ENCODE results near the gene KRTDAP. TPM values are rescaled to one million over a fixed set of nuclear protein-coding genes. Genes with fewer than 3 reads are reported as not detected.

Gene KRTDAP
- total RNA-seq, 3 donors from 2014 or later = not detected

GRCh38 chr19:35507561-35507960 is 17.3 kb upstream of the KRTDAP start:
- peaks cover 14% of the 10 kb centered on the region for H3K4me1 Mint-ChIP-seq (ENCODE audit: low read depth)
- ATAC-seq (no peak), DNase-seq (no peak)
- no peaks in the 10 kb centered on the region for H3K36me3 Mint-ChIP-seq (ENCODE audit: insufficient read depth)
- no peak overlapping the region for H3K4me3 Mint-ChIP-seq
- H3K9me3 Mint-ChIP-seq = no peaks in the 10 kb centered on the region
- peaks cover 39% of the 10 kb centered on the region for H3K27me3 Mint-ChIP-seq (ENCODE audit: low read depth)

- Mint-ChIP-seq H3K27me3 (ENCODE audit: low read depth) (peaks cover 36% of the 10 kb centered on the region), H3K4me3 (no peak overlapping the region), H3K4me1 (ENCODE audit: low read depth) (peaks cover 14% of the 10 kb centered on the region), H3K36me3 (ENCODE audit: insufficient read depth) (no peaks in the 10 kb centered on the region), H3K9me3 (no peaks in the 10 kb centered on the region)
- ATAC-seq (no peak), DNase-seq (no peak)
These were observed 15.7 kb upstream of the KRTDAP start for GRCh38 chr19:35506011-35506410.

- Mint-ChIP-seq H3K27me3 (ENCODE audit: low read depth) (peaks cover 22% of the 10 kb centered on the region), H3K36me3 (ENCODE audit: insufficient read depth) (no peaks in the 10 kb centered on the region), H3K4me3 (no peak overlapping the region), H3K9me3 (no peaks in the 10 kb centered on the region), H3K4me1 (ENCODE audit: low read depth) (no peaks in the 10 kb centered on the region)
- no peak for DNase-seq
- ATAC-seq = no peak
These were observed 12.5 kb upstream of the KRTDAP start for GRCh38 chr19:35502751-35503150.

- Mint-ChIP-seq H3K4me3 (no peak overlapping the region), H3K27me3 (ENCODE audit: low read depth) (peaks cover 22% of the 10 kb centered on the region), H3K36me3 (ENCODE audit: insufficient read depth) (no peaks in the 10 kb centered on the region), H3K4me1 (ENCODE audit: low read depth) (no peaks in the 10 kb centered on the region), H3K9me3 (no peaks in the 10 kb centered on the region)
- no peak for DNase-seq
- no peak for ATAC-seq
These were observed 11.4 kb upstream of the KRTDAP start for GRCh38 chr19:35501684-35502083.

GRCh38 chr19:35500611-35501010 is 10.3 kb upstream of the KRTDAP start:
- Mint-ChIP-seq H3K36me3 (ENCODE audit: insufficient read depth) (no peaks in the 10 kb centered on the region), H3K9me3 (no peaks in the 10 kb centered on the region), H3K4me1 (ENCODE audit: low read depth) (peaks cover under 1% of the 10 kb centered on the region), H3K4me3 (no peak overlapping the region), H3K27me3 (ENCODE audit: low read depth) (peaks cover 17% of the 10 kb centered on the region)
- DNase-seq (no peak), ATAC-seq (no peak)

- peaks cover 11% of the 10 kb centered on the region for H3K27me3 Mint-ChIP-seq (ENCODE audit: low read depth)
- H3K4me3 Mint-ChIP-seq = no peak overlapping the region
- DNase-seq (no peak), ATAC-seq (no peak)
- H3K36me3 Mint-ChIP-seq (ENCODE audit: insufficient read depth) = no peaks in the 10 kb centered on the region
- no peaks in the 10 kb centered on the region for H3K9me3 Mint-ChIP-seq
- H3K4me1 Mint-ChIP-seq (ENCODE audit: low read depth) = peaks cover 3% of the 10 kb centered on the region
These were observed 8.8 kb upstream of the KRTDAP start for GRCh38 chr19:35498984-35499527.

GRCh38 chr19:35498220-35498619 is 8.0 kb upstream of the KRTDAP start:
- no peak for ATAC-seq
- Mint-ChIP-seq H3K9me3 (no peaks in the 10 kb centered on the region), H3K4me1 (ENCODE audit: low read depth) (peaks cover 3% of the 10 kb centered on the region), H3K27me3 (ENCODE audit: low read depth) (peaks cover 8% of the 10 kb centered on the region), H3K4me3 (no peak overlapping the region), H3K36me3 (ENCODE audit: insufficient read depth) (no peaks in the 10 kb centered on the region)
- no peak for DNase-seq

- no peaks in the 10 kb centered on the region for H3K9me3 Mint-ChIP-seq
- peaks cover 5% of the 10 kb centered on the region for H3K27me3 Mint-ChIP-seq (ENCODE audit: low read depth)
- no peak for ATAC-seq
These were observed 7.1 kb upstream of the KRTDAP start for GRCh38 chr19:35497406-35497805.

GRCh38 chr19:35495107-35496064 is 5.1 kb upstream of the KRTDAP start:
- H3K4me3 Mint-ChIP-seq = no peak overlapping the region
- no peaks in the 10 kb centered on the region for H3K9me3 Mint-ChIP-seq
- ATAC-seq (peak; percentile 92 to 96), DNase-seq (peak; percentile 85)
- H3K27me3 Mint-ChIP-seq (ENCODE audit: low read depth) = peaks cover 3% of the 10 kb centered on the region
- H3K4me1 Mint-ChIP-seq (ENCODE audit: low read depth) = peaks cover 3% of the 10 kb centered on the region
- H3K36me3 Mint-ChIP-seq (ENCODE audit: insufficient read depth) = no peaks in the 10 kb centered on the region

More at GRCh38 chr19:35497406-35497805, 7.1 kb upstream of the KRTDAP start:
- no peaks in the 10 kb centered on the region for H3K36me3 Mint-ChIP-seq (ENCODE audit: insufficient read depth)
- no peak for DNase-seq
- peaks cover 3% of the 10 kb centered on the region for H3K4me1 Mint-ChIP-seq (ENCODE audit: low read depth)
- H3K4me3 Mint-ChIP-seq = no peak overlapping the region

GRCh38 chr19:35493971-35494370 is 3.7 kb upstream of the KRTDAP start:
- Mint-ChIP-seq H3K27me3 (ENCODE audit: low read depth) (peaks cover 8% of the 10 kb centered on the region), H3K36me3 (ENCODE audit: insufficient read depth) (no peaks in the 10 kb centered on the region), H3K4me1 (ENCODE audit: low read depth) (peaks cover 3% of the 10 kb centered on the region), H3K4me3 (no peak overlapping the region), H3K9me3 (no peaks in the 10 kb centered on the region)
- DNase-seq (no peak), ATAC-seq (no peak)

- ATAC-seq (no peak), DNase-seq (no peak)
- Mint-ChIP-seq H3K36me3 (ENCODE audit: insufficient read depth) (no peaks in the 10 kb centered on the region), H3K4me1 (ENCODE audit: low read depth) (peaks cover 3% of the 10 kb centered on the region), H3K27me3 (ENCODE audit: low read depth) (peaks cover 8% of the 10 kb centered on the region), H3K9me3 (no peaks in the 10 kb centered on the region), H3K4me3 (no peak overlapping the region)
These were observed 1.6 kb upstream of the KRTDAP start for GRCh38 chr19:35491836-35492360.

GRCh38 chr19:35488677-35489076 is 1.6 kb downstream of the KRTDAP start:
- Mint-ChIP-seq H3K9me3 (no peaks in the 10 kb centered on the region), H3K27me3 (ENCODE audit: low read depth) (peaks cover 8% of the 10 kb centered on the region), H3K36me3 (ENCODE audit: insufficient read depth) (no peaks in the 10 kb centered on the region), H3K4me3 (no peak overlapping the region), H3K4me1 (ENCODE audit: low read depth) (peaks cover 8% of the 10 kb centered on the region)
- ATAC-seq (no peak), DNase-seq (no peak)

- no peaks in the 10 kb centered on the region for H3K9me3 Mint-ChIP-seq
- no peak overlapping the region for H3K4me3 Mint-ChIP-seq
- no peaks in the 10 kb centered on the region for H3K36me3 Mint-ChIP-seq (ENCODE audit: insufficient read depth)
- peaks cover 8% of the 10 kb centered on the region for H3K27me3 Mint-ChIP-seq (ENCODE audit: low read depth)
- ATAC-seq (no peak), DNase-seq (no peak)
- peaks cover 8% of the 10 kb centered on the region for H3K4me1 Mint-ChIP-seq (ENCODE audit: low read depth)
These were observed 2.5 kb downstream of the KRTDAP start for GRCh38 chr19:35487656-35488182.

- Mint-ChIP-seq H3K4me1 (ENCODE audit: low read depth) (peaks cover 8% of the 10 kb centered on the region), H3K4me3 (no peak overlapping the region), H3K36me3 (ENCODE audit: insufficient read depth) (no peaks in the 10 kb centered on the region), H3K27me3 (ENCODE audit: low read depth) (peaks cover 8% of the 10 kb centered on the region), H3K9me3 (no peaks in the 10 kb centered on the region)
- ATAC-seq (no peak), DNase-seq (no peak)
These were observed 4.0 kb downstream of the KRTDAP start for GRCh38 chr19:35486268-35486708.

Data from activated T-cell treated with anti-CD3 and anti-CD28 coated beads, Interleukin-2, amount 50 U/mL, for 4 hours (primary cell).